ENCODE data around the gene GLT8D2. TPM values are rescaled to one million over a fixed set of nuclear protein-coding genes. Genes with fewer than 3 reads are reported as not detected.
"Not testable (repeated sequence)": the region's sequence is repeated elsewhere in the genome, so short reads cannot be mapped to it uniquely, and the experiment has no call there.

The GLT8D2 gene
- total and polyA plus RNA-seq, 7 donors, result 1.6 to 53.2 (median 12.5) TPM

- intact Hi-C loops (cut with DNase I), result no loop called here
- no peaks in the 10 kb centered on the region for H3K9me3 ChIP-seq
- H3K27ac ChIP-seq, result no peak overlapping the region
- H3K4me1 ChIP-seq, result no peaks in the 10 kb centered on the region
- no peak for DNase-seq
- no peak for TF ChIP-seq POLR2A (IDR thresholded peaks at IDR 0.05)
- WGBS, 2 donors, result 56 to 62% methylated on average over 5 of the region's 5 CpGs
- H3K4me3 ChIP-seq, result no peak overlapping the region
- H3K27me3 ChIP-seq, result no peaks in the 10 kb centered on the region
- H3K36me3 ChIP-seq, result no peaks in the 10 kb centered on the region
Measured at GRCh38 chr12:104026841-104027599, 23.0 kb downstream of the GLT8D2 start.

- Histone ChIP-seq H3K4me3 (no peak overlapping the region), H3K36me3 (no peaks in the 10 kb centered on the region), H3K4me1 (no peaks in the 10 kb centered on the region), H3K9me3 (no peaks in the 10 kb centered on the region), H3K27ac (no peak overlapping the region), H3K27me3 (no peaks in the 10 kb centered on the region)
- DNase-seq, result no peak
- TF ChIP-seq POLR2AphosphoS5 (IDR thresholded peaks at IDR 0.05) (no peak), EP300 (IDR thresholded peaks at IDR 0.05) (no peak), POLR2A (IDR thresholded peaks at IDR 0.05) (no peak), CTCF (IDR thresholded peaks at IDR 0.05) (no peak)
- 92 to 94% methylated on average over 2 of the region's 2 CpGs for WGBS, 2 donors
- intact Hi-C loops (cut with DNase I), result no loop called here
Measured at GRCh38 chr12:104025771-104026170, 24.2 kb downstream of the GLT8D2 start.

- no peak overlapping the region for H3K27ac ChIP-seq
- no peak for TF ChIP-seq POLR2AphosphoS5 (IDR thresholded peaks at IDR 0.05)
- TF ChIP-seq EP300 (IDR thresholded peaks at IDR 0.05), result no peak
- no peak for TF ChIP-seq CTCF (IDR thresholded peaks at IDR 0.05)
- no peak for TF ChIP-seq POLR2A (IDR thresholded peaks at IDR 0.05)
- H3K9me3 ChIP-seq, result no peaks in the 10 kb centered on the region
- H3K4me3 ChIP-seq, result no peak overlapping the region
- no peaks in the 10 kb centered on the region for H3K4me1 ChIP-seq
- H3K27me3 ChIP-seq, result no peaks in the 10 kb centered on the region
- DNase-seq, result no peak
- intact Hi-C loops (cut with DNase I), result no loop called here
- H3K36me3 ChIP-seq, result no peaks in the 10 kb centered on the region
- 91 to 94% methylated on average over 6 of the region's 6 CpGs for WGBS, 2 donors
Measured at GRCh38 chr12:104024348-104024747, 25.6 kb downstream of the GLT8D2 start.

GRCh38 chr12:104023710-104024109, 26.3 kb downstream of the GLT8D2 start:
- WGBS, 2 donors, result 48 to 69% methylated on average over 2 of the region's 2 CpGs
- intact Hi-C loops (cut with DNase I), result no loop called here
- H3K27me3 ChIP-seq, result no peaks in the 10 kb centered on the region

GRCh38 chr12:104022786-104023185, 27.2 kb downstream of the GLT8D2 start:
- no peak for TF ChIP-seq EP300 (IDR thresholded peaks at IDR 0.05)
- TF ChIP-seq POLR2A (IDR thresholded peaks at IDR 0.05), result no peak
- no peak for TF ChIP-seq CTCF (IDR thresholded peaks at IDR 0.05)
- no peak for TF ChIP-seq POLR2AphosphoS5 (IDR thresholded peaks at IDR 0.05)
- Histone ChIP-seq H3K36me3 (no peaks in the 10 kb centered on the region), H3K4me1 (no peaks in the 10 kb centered on the region), H3K9me3 (no peaks in the 10 kb centered on the region), H3K27ac (no peak overlapping the region), H3K4me3 (no peak overlapping the region), H3K27me3 (no peaks in the 10 kb centered on the region)
- DNase-seq, result no peak
- WGBS, 2 donors, result 63 to 71% methylated on average over 3 of the region's 3 CpGs
- intact Hi-C loops (cut with DNase I), result no loop called here

More at GRCh38 chr12:104023710-104024109, 26.3 kb downstream of the GLT8D2 start:
- no peak overlapping the region for H3K4me3 ChIP-seq
- H3K27ac ChIP-seq, result no peak overlapping the region
- H3K4me1 ChIP-seq, result no peaks in the 10 kb centered on the region
- no peak for DNase-seq
- TF ChIP-seq CTCF (IDR thresholded peaks at IDR 0.05) (no peak), POLR2A (IDR thresholded peaks at IDR 0.05) (no peak), EP300 (IDR thresholded peaks at IDR 0.05) (no peak), POLR2AphosphoS5 (IDR thresholded peaks at IDR 0.05) (no peak)
- H3K36me3 ChIP-seq, result no peaks in the 10 kb centered on the region
- H3K9me3 ChIP-seq, result no peaks in the 10 kb centered on the region

DNA sequence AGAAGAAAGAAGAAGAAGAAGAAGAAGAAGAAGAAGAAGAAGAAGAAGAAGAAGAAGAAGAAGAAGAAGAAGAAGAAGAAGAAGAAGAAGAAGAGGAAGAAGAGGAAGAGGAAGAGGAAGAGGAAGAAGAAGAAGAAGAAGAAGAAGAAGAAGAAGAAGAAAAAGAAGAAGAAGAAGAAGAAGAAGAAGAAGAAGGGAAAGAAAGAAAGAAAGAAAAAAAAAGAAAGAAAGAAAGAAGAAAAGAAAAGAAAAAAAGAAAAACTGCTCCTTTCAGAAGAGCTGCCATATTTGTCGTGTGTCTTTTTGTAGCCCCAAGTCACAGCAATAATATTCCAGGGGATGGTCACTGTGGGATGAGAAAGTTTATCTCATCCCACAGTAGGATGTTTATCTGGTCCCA, 28.1 kb downstream of the GLT8D2 start:
- DNase-seq; H3K36me3 ChIP-seq; H3K4me3 ChIP-seq; H3K27me3 ChIP-seq; intact Hi-C loops (cut with DNase I); H3K4me1 ChIP-seq; H3K9me3 ChIP-seq; H3K27ac ChIP-seq: not testable (repeated sequence)
- 92 to 94% methylated on average over 1 of the region's 1 CpG for WGBS, 2 donors
